ENCODE results near the gene MRPL42.

MRPL42 gene

GRCh38 chr12:93514853-93515252 lies 47.5 kb downstream of the MRPL42 start (continued):
- no peak for TF ChIP-seq ZNF621 (tag by site-specific recombination; IDR thresholded peaks at IDR 0.05)
- no peak for TF ChIP-seq ZNF555 (tag by site-specific recombination; conservative IDR thresholded peaks at IDR 0.05)
- TF ChIP-seq, protein P1, sequence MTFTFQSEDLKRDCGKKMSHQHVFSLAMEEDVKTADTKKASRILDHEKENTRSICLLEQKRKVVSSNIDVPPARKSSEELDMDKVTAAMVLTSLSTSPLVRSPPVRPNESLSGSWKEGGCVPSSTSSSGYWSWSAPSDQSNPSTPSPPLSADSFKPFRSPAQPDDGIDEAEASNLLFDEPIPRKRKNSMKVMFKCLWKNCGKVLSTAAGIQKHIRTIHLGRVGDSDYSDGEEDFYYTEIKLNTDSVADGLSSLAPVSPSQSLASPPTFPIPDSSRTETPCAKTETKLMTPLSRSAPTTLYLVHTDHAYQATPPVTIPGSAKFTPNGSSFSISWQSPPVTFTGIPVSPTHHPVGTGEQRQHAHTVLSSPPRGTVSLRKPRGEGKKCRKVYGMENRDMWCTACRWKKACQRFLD (tag by site-specific recombination; IDR thresholded peaks at IDR 0.05): no peak
- TF ChIP-seq MZF1 (tag by site-specific recombination; IDR thresholded peaks at IDR 0.05; ENCODE audit: borderline replicate concordance): no peak
- no peak for TF ChIP-seq WT1 (tag by site-specific recombination; IDR thresholded peaks at IDR 0.05)
- TF ChIP-seq PRDM1 (tag by site-specific recombination; IDR thresholded peaks at IDR 0.05): no peak
- no peak for TF ChIP-seq ZBTB1 (tag by site-specific recombination; IDR thresholded peaks at IDR 0.05)
- TF ChIP-seq ZBTB8A (tag by site-specific recombination; IDR thresholded peaks at IDR 0.05): no peak
- TF ChIP-seq ZNF324 (tag by site-specific recombination; IDR thresholded peaks at IDR 0.05): no peak
- no peak for TF ChIP-seq SP3 (tag by site-specific recombination; IDR thresholded peaks at IDR 0.05)
- TF ChIP-seq ZNF202 (tag by site-specific recombination; IDR thresholded peaks at IDR 0.05; ENCODE audit: borderline replicate concordance): no peak

- no peaks in the 10 kb centered on the region for H3K4me1 ChIP-seq (ENCODE audit: control insufficient read depth, insufficient read depth, low read length)
- H3K9me3 ChIP-seq (ENCODE audit: control insufficient read depth, insufficient read depth, low read depth, low read length): no peaks in the 10 kb centered on the region
- H3K4me3 ChIP-seq (ENCODE audit: low read depth, low read length): no peak overlapping the region
- POLR2A ChIA-PET: no interaction called here
- TF ChIP-seq MYNN (tag by site-specific recombination; IDR thresholded peaks at IDR 0.05; ENCODE audit: borderline replicate concordance) (no peak), ZNF239 (tag by site-specific recombination; IDR thresholded peaks at IDR 0.05) (no peak), KLF16 (tag by site-specific recombination; IDR thresholded peaks at IDR 0.05) (no peak), ZNF791 (tag by site-specific recombination; IDR thresholded peaks at IDR 0.05) (no peak), ZBTB26 (tag by site-specific recombination; optimal IDR thresholded peaks at IDR 0.05) (no peak), ELK4 (IDR thresholded peaks at IDR 0.05; ENCODE audit: borderline replicate concordance, low read depth, low read length) (no peak), ZNF302 (tag by site-specific recombination; IDR thresholded peaks at IDR 0.05; ENCODE audit: low read depth) (no peak), GLIS2 (tag by site-specific recombination; IDR thresholded peaks at IDR 0.05) (no peak), ZNF561 (tag by site-specific recombination; IDR thresholded peaks at IDR 0.05; ENCODE audit: borderline replicate concordance) (no peak)
- no peaks in the 10 kb centered on the region for H3K36me3 ChIP-seq (ENCODE audit: control insufficient read depth in 2 of 2, insufficient read depth in 1 of 2, low read length in 2 of 2)
- no peak overlapping the region for H3K27ac ChIP-seq (ENCODE audit: extremely low read depth, low read depth, low read length)
- CTCF ChIA-PET: interaction anchor here (2.1 to 5.6 kb wide), 2 partner anchors 15 to 584 kb away, joined by 11 to 34 read pairs; no protein-coding TSS in a partner anchor
Measured at GRCh38 chr12:93518725-93519124, 51.4 kb downstream of the MRPL42 start.

DNA sequence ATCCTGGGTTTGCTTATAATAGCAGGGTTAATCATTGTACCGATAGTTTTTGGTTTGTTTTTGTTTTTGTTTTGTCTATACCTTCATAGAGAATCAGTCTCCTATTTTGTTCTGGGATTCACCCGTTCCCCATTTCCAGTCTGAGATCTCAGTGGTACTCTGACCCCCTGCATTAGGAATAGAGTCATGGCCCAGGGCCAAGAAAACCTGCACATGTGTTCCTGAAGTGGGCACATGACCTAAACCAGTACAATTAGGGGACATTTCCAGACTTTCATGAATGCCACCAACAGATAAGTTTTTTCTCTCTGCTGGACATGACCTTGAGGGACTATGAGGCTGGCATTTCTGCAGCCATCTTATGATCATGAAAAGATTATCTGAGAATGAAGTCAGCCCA lies 52.5 kb downstream of the MRPL42 start:
- no peak for TF ChIP-seq RBAK (tag by site-specific recombination; IDR thresholded peaks at IDR 0.05)
- H3K4me3 ChIP-seq (ENCODE audit: low read depth, low read length): no peak overlapping the region
- no peak overlapping the region for H3K27ac ChIP-seq (ENCODE audit: extremely low read depth, low read depth, low read length)
- CTCF ChIA-PET: no interaction called here
- POLR2A ChIA-PET: no interaction called here
- no peaks in the 10 kb centered on the region for H3K9me3 ChIP-seq (ENCODE audit: control insufficient read depth, insufficient read depth, low read depth, low read length)
- H3K36me3 ChIP-seq (ENCODE audit: control insufficient read depth in 2 of 2, insufficient read depth in 1 of 2, low read length in 2 of 2): no peaks in the 10 kb centered on the region
- no peaks in the 10 kb centered on the region for H3K4me1 ChIP-seq (ENCODE audit: control insufficient read depth, insufficient read depth, low read length)
